ENCODE measurements around the gene TEX19. TPM values are rescaled to one million over a fixed set of nuclear protein-coding genes. Genes with fewer than 3 reads are reported as not detected.

Gene TEX19
- total RNA-seq, 1 experiment from 2014 or later: not detected

GRCh38 chr17:82338858-82339633 lies 20.0 kb upstream of the TEX19 start:
- peak; percentile 62 for DNase-seq
- intact Hi-C loops (cut with micrococcal nuclease; ENCODE audit: unreplicated experiment): loop anchor here (5.0 kb wide), 1 partner anchor 42 kb away; no protein-coding TSS in a partner anchor
- BruUV-seq (replicated peaks): TSS peak; percentile 69
- Mint-ChIP-seq H3K4me3 (ENCODE audit: low read depth, unreplicated experiment) (peak overlapping the region; percentile 64), H3K9me3 (ENCODE audit: low read depth, unreplicated experiment) (no peaks in the 10 kb centered on the region), H3K27me3 (ENCODE audit: unreplicated experiment) (no peaks in the 10 kb centered on the region), H3K27ac (ENCODE audit: unreplicated experiment) (peak overlapping the region; percentile 85), H3K36me3 (ENCODE audit: insufficient read depth, unreplicated experiment) (peaks cover 10% of the 10 kb centered on the region), H3K4me1 (ENCODE audit: low read depth, unreplicated experiment) (peaks cover 34% of the 10 kb centered on the region)
- no peak for TF ChIP-seq CTCF (IDR thresholded peaks at IDR 0.05; ENCODE audit: unreplicated experiment)
- CTCF ChIA-PET: interaction anchor here (1.0 to 1.1 kb wide), 2 partner anchors 10 to 97 kb away, joined by 3 read pairs; no protein-coding TSS in a partner anchor

- H3K4me1 Mint-ChIP-seq (ENCODE audit: low read depth, unreplicated experiment): peaks cover 31% of the 10 kb centered on the region
- intact Hi-C loops (cut with micrococcal nuclease; ENCODE audit: unreplicated experiment): loop anchor here (5.0 kb wide), 1 partner anchor 43 kb away; no protein-coding TSS in a partner anchor
- no TSS peak for BruUV-seq (replicated peaks)
- peaks cover 8% of the 10 kb centered on the region for H3K36me3 Mint-ChIP-seq (ENCODE audit: insufficient read depth, unreplicated experiment)
- H3K27ac Mint-ChIP-seq (ENCODE audit: unreplicated experiment): peak overlapping the region; percentile 85
- TF ChIP-seq CTCF (IDR thresholded peaks at IDR 0.05; ENCODE audit: unreplicated experiment): no peak
- H3K4me3 Mint-ChIP-seq (ENCODE audit: low read depth, unreplicated experiment): peak overlapping the region; percentile 64
- CTCF ChIA-PET: interaction anchor here (0.7 to 1.1 kb wide), 3 partner anchors 10 to 98 kb away, joined by 3 to 4 read pairs (median 3); no protein-coding TSS in a partner anchor
- no peaks in the 10 kb centered on the region for H3K27me3 Mint-ChIP-seq (ENCODE audit: unreplicated experiment)
- H3K9me3 Mint-ChIP-seq (ENCODE audit: low read depth, unreplicated experiment): no peaks in the 10 kb centered on the region
- DNase-seq: no peak
Observed at GRCh38 chr17:82339634-82340580, 19.1 kb upstream of the TEX19 start.

DNA sequence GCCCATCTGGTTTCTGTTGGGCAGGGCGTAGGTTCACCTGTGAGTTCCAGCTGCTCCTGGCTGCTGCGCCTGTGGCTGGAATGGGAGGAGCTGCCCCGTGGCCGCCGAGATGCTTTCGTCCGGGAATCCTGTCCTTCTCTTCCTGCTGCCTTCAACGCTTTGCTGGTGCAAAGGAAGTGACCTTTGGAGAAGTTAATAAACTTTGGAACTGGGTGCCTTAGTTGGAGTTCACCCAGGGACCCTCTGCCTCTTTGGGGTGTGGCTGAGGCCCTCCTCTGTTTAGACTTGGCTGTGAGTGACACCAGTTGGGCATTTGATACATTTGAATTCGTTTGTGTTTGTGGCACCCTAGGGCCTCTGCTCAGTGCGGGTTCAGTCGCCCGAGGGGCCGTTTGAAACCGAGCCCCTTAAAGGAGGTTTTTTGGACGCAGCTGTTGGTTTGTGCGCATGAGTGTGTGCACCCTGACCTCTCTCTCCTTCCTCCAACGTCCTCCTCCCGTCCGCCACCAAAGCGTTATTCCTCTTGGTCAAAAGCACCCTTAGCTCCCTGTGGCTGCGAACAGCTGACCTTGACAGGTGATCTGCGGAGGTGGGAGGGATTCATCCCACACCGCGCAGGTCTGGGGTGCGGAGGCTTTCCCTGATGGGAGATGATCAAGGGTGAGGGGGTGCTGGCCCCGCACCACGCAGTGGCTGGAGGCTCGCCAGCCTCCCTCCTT lies 16.5 kb upstream of the TEX19 start:
- CTCF ChIA-PET: no interaction called here
- H3K27me3 Mint-ChIP-seq (ENCODE audit: unreplicated experiment): no peaks in the 10 kb centered on the region
- no peak overlapping the region for H3K27ac Mint-ChIP-seq (ENCODE audit: unreplicated experiment)
- no peaks in the 10 kb centered on the region for H3K9me3 Mint-ChIP-seq (ENCODE audit: low read depth, unreplicated experiment)
- peaks cover 27% of the 10 kb centered on the region for H3K4me1 Mint-ChIP-seq (ENCODE audit: low read depth, unreplicated experiment)
- TF ChIP-seq CTCF (IDR thresholded peaks at IDR 0.05; ENCODE audit: unreplicated experiment): no peak
- no peak for DNase-seq
- H3K4me3 Mint-ChIP-seq (ENCODE audit: low read depth, unreplicated experiment): no peak overlapping the region
- intact Hi-C loops (cut with micrococcal nuclease; ENCODE audit: unreplicated experiment): no loop called here
- H3K36me3 Mint-ChIP-seq (ENCODE audit: insufficient read depth, unreplicated experiment): peaks cover 12% of the 10 kb centered on the region
- no TSS peak for BruUV-seq (replicated peaks)

DNA sequence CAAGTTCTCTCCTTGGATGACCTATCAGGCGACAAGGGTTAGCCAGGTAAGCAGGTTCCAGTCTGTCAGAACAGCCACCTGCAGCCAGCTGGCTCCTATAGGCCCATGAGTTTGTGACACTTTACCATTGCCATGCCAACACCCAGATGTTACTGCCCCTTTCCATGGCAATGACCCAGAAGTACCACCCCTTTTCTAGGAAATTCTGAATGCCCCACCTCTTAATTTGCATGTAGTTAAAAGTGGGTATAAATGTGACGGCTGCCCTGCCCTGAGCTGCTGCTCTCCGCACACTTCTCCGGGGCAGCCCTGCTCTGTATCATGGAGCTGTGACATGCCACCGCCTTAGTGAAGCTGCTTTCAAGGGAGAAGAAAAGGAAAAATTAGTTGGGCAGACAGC lies 15.5 kb upstream of the TEX19 start:
- CTCF ChIA-PET: no interaction called here
- Mint-ChIP-seq H3K27ac (ENCODE audit: unreplicated experiment) (no peak overlapping the region), H3K4me1 (ENCODE audit: low read depth, unreplicated experiment) (peaks cover 21% of the 10 kb centered on the region), H3K36me3 (ENCODE audit: insufficient read depth, unreplicated experiment) (peaks cover 12% of the 10 kb centered on the region), H3K4me3 (ENCODE audit: low read depth, unreplicated experiment) (no peak overlapping the region), H3K9me3 (ENCODE audit: low read depth, unreplicated experiment) (no peaks in the 10 kb centered on the region), H3K27me3 (ENCODE audit: unreplicated experiment) (peaks cover 6% of the 10 kb centered on the region)
- no peak for DNase-seq
- BruUV-seq (replicated peaks): no TSS peak
- intact Hi-C loops (cut with micrococcal nuclease; ENCODE audit: unreplicated experiment): no loop called here
- TF ChIP-seq CTCF (IDR thresholded peaks at IDR 0.05; ENCODE audit: unreplicated experiment): no peak

Measured in Calu3 (cell line).